Ureter (tissue), 1 donor: ENCODE data around the gene MPDZ. TPM values are rescaled to one million over a fixed set of nuclear protein-coding genes. Genes with fewer than 3 reads are reported as not detected.

Source experiments
- DNase-seq: peaks from one replicate; pipeline ENCODE4 v3.0.0-alpha.2; 2020; ENCODE audit warnings: low spot score
- total RNA-seq: library from RNA; stranded (reverse); gene quantifications from one replicate; pipeline ENCODE4 v1.2.4, GENCODE V29; 2023
- donor health status: DM: yes; HTN: yes; CAD: no.

Gene MPDZ, protein sequence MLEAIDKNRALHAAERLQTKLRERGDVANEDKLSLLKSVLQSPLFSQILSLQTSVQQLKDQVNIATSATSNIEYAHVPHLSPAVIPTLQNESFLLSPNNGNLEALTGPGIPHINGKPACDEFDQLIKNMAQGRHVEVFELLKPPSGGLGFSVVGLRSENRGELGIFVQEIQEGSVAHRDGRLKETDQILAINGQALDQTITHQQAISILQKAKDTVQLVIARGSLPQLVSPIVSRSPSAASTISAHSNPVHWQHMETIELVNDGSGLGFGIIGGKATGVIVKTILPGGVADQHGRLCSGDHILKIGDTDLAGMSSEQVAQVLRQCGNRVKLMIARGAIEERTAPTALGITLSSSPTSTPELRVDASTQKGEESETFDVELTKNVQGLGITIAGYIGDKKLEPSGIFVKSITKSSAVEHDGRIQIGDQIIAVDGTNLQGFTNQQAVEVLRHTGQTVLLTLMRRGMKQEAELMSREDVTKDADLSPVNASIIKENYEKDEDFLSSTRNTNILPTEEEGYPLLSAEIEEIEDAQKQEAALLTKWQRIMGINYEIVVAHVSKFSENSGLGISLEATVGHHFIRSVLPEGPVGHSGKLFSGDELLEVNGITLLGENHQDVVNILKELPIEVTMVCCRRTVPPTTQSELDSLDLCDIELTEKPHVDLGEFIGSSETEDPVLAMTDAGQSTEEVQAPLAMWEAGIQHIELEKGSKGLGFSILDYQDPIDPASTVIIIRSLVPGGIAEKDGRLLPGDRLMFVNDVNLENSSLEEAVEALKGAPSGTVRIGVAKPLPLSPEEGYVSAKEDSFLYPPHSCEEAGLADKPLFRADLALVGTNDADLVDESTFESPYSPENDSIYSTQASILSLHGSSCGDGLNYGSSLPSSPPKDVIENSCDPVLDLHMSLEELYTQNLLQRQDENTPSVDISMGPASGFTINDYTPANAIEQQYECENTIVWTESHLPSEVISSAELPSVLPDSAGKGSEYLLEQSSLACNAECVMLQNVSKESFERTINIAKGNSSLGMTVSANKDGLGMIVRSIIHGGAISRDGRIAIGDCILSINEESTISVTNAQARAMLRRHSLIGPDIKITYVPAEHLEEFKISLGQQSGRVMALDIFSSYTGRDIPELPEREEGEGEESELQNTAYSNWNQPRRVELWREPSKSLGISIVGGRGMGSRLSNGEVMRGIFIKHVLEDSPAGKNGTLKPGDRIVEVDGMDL (N-terminal part only)
- 27.6 TPM for total RNA-seq

DNA sequence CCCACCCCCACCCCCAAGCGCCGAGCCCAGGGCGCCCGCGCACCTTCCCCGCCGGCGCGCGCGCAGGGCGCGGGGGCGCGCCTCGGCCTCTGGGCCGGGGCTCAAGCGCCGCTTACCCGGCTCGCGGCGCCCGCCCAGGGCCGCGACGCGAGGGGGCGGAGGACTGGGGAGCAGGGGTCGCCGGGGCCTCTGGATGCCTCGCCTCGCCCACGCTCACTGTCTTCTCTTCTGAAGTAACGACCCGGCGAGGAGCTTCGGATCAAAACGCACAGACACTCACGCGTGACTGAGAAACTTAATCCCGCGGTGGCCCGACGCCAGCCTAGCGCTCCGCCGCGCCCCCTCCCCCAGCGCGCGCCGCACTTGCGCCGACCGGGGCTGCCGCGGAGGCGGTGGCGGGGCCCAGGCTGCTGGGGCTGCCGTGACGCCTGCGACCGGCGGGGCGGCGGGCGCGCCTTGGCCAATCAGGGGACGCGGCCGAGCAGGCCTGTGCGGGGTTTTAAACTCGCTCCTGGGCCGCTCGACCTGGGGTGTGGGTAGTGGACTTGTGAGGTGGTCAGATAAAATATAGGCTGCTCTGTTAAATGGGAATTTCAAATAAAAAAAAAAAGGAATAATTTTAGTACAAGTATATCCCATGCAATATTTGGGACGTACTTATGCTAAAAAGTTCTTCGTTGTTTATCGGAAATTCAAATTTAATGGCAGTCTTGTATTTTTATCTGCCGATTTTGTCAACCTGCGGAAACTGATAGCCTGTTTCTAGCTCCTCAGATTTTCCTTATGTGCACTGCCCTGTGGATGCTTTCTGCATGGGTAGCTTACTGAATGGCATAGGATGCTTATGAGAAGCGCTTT lies at the start of gene MPDZ:
TSS of gene MPDZ (minus strand) at position 409 of the 858 bp plus-strand sequence. CDS start 29,377 bp downstream, outside the sequence.
- DNase-seq = peak; percentile 50

DNA sequence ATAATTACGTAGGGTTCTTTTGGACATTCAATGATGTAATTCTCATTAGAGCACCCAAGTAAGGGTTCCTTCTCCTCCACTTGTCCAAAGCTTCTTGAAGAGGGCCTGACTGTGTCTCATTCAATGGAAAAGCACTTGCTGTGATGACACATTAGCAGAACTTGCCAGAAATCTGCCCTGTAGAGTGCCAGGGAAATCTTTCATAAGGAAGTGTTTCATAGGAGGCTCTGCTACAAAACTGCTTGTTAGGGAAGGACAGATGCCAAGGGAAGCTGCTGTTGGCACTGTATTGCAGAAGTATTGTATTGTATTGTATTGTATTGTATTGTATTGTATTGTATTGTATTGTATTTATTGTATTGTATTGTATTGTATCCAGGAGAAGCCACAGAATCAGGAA lies 45.5 kb upstream of the MPDZ start:
- no peak for DNase-seq

DNA sequence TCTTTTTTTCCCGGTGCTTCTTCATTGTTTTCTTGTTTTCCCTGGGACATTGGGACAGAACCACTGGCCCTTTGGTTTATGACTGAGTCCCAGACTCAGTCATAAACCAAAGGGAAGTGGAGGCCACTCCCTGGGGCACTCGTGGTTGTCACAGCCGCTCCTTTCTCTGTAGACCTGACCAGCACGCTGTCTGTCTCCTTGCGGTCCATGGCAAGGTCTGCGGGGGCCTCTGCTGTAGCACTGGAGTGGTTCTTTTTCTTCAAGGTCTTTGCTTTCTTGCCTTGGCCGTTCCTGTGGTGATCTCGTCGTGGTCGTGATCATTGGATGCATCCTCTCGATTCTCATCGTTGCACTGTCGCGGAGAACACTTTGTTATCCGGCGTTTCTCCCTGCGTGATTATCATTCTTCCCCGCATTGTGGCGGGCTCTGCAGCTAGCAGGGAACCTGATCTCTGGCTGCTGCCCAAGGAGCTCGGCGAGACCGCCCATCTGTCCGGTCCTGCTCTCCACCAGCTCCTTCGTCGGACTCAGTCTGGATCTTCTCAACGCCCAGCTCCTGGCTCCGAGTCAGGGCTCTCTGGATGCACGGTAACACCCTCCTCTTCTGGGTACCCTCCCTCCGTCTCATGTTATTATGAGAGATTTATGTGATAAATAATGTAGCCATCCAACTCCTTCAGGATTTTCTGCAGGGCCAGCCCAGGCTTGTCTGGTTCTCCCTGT lies 43.5 kb upstream of the MPDZ start:
- DNase-seq = no peak

DNA sequence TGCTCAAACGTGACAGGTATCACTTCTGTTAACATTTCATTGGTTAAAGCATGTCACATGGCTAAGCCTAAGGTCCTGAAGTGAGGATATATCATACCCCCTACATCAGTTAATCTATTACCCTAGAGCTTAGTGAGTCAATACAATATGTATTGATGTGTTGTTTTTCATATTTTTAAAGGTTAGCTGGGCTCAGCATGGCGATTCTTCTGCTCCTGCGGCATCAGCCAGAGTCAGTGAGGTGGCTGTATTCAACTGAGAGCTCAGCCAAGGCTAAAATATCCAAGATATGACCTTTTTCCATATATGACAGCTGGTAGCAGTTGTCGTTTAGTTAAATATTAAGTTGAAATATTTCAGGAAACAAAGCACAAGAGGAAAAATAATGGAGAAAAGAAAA lies 38.5 kb upstream of the MPDZ start:
- no peak for DNase-seq

DNA sequence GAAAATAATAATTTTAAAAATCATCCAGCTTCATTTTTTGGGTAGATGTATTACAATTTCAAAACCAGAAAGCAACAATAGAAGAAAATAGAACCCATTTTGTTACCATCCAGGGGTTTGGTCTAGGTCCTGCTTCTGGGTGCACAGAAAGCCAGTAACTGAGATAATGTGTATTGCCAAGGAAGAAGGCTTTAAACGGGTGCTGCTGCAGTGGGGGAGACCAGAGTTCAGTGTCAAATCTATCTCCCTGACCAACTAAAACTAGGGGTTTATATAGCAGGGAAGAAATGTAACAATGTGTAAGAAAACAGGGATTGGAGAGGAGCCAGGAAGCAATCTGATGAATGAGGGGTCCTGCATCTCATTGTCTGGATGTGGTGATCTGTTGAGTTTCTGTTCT lies 17.5 kb upstream of the MPDZ start:
- no peak for DNase-seq

DNA sequence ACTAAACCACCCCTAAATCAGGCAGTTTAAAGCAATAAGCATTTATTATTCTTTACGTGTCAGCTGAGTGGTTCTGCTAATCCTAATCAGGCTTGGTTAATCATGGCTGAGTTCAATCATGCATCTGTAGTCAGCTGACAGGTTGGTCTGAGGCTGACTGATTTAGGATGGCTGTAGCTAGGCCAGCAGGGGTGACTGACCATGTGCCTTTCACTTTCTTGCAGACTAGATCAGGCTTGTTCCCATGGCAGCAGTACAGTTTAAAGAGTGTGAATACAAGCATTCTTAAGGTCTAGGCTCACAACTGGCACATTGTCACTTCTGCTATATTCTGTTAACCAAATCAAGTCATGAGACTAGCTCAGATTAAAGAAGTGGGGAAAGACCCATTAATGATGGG lies 16.1 kb upstream of the MPDZ start:
- no peak for DNase-seq

DNA sequence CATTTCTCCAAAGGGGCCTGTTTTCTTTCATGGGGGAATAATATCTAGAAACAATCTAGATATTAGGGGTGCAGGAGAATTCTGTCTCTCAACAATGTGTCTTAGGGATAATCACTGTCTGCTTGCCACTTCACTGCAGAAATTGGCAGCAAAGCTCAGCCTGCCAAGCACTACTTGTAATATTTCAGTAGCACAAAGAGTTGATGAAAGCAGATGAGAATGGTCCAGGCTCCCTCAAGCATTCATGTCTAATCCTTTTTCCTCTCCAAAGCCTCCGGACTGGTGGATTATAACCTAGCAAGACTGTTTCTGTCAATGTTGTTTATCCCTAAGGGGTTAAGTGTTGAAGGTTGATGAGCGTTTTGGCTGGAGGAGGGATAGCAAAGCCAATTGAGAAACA lies 13.3 kb upstream of the MPDZ start:
- DNase-seq = no peak

DNA sequence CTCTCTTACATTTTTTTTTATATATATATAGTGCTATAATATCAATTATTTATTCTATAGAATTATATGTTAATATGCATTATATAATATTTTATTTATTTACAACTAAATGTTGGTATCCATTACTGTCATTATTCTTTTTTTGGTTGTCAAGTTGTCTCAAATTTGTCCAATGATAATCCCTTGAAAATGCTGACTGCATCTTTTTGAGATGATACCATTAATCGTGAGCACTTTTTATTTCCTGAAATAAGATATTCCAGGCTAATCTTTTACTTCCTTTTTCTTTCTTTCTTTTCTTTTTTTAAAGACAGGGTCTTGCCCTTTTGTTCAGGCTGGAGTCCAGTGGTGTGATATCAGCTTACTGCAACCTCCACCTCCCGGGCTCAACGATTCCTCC lies 12.7 kb upstream of the MPDZ start:
- no peak for DNase-seq

DNA sequence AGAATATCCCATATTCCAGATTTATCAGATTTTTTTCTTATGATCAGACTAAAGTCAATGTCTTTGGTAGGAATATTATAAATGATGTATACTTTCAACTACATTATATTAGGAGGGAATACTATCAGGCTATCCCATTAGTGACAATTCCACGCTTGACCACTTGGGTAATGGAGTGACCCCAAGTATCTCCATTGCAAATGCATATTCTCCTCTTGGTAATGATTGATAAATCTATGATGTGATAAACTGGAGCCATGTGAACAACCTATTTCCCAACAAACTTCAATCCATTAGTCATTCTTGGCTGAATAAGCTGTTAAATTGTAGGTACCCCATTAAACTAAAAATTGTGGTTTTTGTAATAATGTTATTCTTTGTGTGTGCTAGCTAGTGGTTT lies 12.2 kb upstream of the MPDZ start:
- no peak for DNase-seq

DNA sequence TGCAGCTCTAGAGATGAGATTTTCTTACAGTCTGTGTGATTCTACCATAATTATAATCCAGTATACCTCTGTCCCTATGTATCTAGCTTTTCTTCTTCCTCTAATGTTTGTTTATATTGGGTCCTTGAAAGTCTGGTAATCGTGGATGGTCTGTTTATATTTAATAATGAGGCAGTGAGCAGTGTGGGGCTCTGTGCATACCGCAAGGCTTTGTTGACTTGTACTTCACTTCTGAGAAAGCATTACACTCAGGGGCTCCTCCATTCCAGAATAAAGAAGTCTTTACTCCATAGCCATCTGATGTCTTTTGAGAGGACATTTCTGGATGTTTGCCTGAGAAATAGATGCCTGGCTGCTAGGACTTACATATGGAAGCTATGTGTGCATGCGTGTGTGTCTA lies 4.5 kb upstream of the MPDZ start:
- no peak for DNase-seq

DNA sequence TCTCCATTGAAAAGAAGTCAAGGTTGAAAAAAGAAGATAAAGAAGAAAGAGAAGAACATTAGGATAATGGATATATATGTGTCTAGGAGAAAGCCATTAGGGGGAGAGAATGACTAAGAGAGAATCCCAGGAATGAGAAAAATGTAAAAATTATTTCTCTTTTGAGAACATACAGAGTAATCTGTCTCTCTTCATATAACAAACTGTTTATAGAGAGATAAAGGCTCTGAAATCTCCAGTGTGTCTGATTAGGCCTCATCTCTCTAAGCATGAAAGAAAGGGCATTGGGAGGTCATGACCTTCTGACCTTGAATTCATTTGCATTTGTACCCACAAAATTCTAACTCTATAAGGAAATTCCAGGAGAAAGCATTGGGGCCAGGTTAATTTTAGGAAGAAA lies 3.5 kb upstream of the MPDZ start:
- DNase-seq = no peak

DNA sequence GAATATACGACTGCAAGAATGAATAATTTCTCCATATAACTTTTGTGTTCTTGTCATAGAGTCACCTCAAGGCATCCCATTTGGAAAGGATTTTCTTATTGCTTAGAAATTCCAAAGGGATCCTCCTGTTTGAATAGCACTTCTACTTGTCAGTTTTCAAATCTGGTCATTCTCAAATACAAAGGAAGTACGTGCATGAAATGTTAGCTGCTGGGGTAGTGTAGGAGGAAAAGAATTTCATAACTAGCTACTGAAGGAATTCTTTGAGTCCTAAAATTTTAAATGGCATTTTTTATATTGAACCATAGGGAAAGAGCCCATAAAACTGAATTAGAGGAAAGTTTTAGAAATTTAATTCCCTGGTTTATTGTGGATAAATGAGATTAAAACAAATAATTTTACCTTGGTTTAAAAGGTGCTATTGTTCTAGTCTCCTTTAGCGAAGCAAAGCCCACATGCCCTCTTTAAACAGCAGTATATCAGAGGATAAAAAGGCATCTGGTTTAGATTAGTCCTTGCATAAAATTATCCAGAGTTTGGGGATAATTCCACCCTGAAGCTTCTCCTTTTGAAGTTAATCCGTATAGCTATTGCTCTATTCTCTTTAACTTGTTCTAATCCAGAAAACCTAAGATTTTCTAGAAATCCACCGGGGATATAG lies 2.0 kb upstream of the MPDZ start:
- DNase-seq = no peak

DNA sequence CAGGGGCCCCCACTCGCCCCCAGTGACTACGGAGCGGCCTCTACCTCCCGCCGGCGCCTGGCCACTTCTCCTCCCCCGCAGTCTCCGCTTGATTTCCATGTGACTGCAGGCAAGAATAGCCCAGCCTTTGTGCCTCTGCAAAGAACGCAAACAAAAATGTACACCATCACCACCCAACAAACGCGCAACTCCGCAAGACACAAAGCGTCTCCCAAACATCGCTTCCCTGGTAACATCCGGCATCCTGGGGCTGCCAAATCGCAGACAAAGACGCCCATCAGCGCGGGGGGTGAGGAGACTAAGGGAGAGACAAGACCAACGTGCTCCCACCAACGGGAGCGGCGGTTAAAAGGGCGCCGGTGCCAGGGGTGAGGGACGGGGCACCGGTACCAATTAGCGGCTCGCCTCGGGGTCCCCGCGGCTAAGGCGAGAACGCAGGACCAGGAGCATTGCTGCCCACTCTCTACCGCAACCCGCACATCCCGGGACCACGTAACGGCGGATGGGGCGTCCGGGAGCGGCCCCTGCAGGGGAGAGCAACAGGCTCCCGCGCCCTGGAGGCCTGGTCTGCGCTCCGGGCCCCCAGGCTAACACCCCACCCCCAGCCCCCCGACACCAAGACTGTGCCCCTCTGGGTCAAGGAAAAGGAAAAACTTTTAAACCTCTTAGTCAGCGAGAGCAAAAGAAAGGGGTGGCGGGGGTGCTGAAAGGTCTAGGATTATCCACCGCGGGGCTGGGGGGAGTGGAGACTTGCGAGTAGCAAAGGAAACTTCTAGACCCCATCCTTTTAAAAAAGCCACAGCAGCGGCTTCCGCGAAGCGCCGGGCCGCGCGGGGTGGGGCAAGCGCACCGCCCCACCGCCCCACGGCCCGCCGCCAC lies 885 bp downstream of the MPDZ start:
- peak; percentile 46 for DNase-seq

DNA sequence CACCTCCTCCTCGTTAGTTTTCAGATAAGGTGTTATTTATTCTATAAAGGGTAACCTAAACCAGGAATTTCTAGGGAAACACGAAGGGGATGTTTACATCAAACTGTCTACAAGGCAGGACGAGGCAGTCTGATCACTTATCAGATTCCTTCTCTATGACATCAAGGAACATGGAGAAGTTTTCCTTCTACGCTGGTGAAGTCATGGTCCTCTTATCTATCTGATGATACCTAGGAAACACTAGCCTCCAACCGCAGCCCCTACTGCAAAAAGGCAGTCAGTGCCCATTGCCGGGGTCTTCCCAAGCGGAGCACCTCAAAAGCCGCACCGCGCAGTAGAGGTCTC lies 1.5 kb downstream of the MPDZ start:
- DNase-seq = no peak

DNA sequence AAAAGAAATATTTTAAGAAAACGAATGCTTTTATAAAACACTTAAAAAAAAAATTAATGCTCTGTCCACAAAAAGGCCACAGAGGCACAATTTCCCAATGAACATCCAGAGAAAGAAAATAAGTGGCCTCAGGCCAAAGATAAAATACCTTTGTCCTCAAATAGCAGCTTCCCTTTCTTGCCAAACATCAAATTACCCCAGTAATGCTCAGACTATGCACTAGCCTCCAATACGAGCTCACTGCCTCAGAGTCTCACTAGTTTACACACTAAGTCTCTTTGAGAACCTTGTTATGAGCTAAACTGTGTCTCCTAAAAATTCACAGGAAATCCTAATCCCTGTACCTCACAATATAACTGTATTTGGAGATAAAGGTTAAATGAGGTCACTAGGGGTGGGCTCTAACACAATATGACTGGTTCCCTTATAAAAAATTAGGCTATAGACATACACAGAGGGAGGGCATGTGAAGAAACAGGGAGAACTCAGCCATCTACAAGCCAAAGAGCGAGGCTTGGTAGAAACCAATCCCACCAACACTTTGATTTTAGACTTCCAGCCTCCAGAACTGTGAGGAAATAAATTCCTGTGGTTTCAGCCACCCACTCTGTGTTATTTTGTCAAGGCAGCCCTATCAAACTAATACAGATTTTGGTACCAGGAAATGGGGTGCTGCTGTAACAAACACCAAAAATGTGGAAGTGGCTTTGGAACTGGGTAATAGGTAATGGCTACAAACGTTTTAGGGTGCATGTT lies 4.4 kb downstream of the MPDZ start:
- no peak for DNase-seq

DNA sequence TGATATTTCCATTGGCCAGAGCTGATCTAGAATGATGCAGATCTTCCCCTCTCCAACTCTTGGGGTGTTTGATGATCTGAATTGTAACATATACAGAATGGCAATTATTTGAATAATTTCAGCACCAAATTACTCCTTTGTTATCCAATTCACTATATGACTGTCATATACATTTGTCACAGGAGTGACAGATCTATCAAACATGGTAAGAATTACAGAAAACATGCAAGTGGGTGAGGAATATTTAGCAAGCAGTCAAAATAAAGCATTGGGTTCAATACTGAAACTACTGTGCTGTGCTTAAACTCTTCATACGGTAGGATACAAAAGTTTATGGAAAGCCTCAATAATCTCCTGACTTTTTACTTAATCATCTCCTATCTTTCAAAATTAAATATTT lies 8.8 kb downstream of the MPDZ start:
- no peak for DNase-seq

DNA sequence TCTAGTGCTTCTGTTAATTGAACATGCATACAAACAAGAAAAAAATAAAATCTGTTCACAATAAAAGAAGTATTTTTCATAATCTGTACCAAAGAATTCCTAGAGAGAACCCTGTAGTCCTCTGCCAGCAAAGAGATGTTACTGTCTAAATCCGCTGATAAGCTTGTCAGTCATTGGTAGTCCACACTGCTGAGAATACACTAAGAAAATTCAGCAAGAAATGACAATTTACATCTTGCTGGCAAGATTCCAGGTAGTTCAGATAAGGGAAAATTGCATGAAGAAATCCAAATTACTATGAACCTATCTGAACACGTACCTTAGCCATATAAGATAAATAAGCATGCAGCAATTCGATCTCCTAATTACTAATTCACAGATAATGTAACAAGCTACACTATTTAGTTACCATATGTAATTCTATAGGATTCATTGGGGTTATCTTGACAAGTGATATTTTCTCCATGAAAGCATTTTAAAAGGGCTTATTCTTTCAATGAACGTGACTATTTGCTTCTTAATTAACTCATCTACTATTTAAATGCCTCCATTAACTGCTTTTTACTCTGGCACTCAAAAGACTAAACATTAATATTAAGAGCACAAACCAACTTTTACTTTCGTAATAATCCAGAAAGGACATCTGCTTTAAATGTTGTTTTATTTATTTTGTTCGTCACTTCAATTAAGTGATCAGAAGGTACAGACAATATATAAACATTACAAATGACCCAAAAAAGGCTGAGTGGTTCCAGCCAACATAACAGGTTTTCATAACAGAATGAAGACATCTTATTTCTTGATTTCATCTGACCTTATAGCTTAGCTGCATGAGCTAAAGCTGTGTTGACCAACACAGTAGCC lies 9.7 kb downstream of the MPDZ start:
- DNase-seq = no peak

DNA sequence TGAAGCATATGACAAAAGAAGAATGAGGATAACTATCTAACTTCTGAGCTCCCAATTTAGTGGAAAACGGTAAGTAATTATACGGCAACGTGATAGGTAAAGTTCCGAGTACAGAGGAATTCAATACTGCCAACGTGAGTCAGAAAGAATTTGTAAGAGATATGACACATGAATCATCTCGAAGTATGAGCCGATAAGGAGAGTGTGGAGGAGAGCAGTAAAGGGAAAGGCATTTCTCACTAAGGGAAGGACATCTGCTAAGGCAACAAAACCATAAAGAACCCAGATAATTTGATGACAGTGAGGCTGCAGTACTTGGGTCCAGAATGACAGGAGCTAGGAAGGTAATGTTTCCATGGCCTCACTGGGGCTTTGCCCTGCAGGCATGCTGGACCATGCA lies 11.0 kb downstream of the MPDZ start:
- DNase-seq = no peak
